GM18861 (cell line): ENCODE measurements around the gene CCDC78.

ENCODE experiments used
- ATAC-seq: cut with Tn5 transposase; IDR thresholded peaks from one replicate; pipeline ENCODE4 v1.9.1; 2021; ENCODE audit not compliant: unreplicated experiment

CCDC78 gene

GRCh38 chr16:680967-681745 is 45.1 kb downstream of the CCDC78 start:
- ATAC-seq = no peak

- no peak for ATAC-seq
These were observed 45.7 kb downstream of the CCDC78 start for GRCh38 chr16:680625-680945.

DNA sequence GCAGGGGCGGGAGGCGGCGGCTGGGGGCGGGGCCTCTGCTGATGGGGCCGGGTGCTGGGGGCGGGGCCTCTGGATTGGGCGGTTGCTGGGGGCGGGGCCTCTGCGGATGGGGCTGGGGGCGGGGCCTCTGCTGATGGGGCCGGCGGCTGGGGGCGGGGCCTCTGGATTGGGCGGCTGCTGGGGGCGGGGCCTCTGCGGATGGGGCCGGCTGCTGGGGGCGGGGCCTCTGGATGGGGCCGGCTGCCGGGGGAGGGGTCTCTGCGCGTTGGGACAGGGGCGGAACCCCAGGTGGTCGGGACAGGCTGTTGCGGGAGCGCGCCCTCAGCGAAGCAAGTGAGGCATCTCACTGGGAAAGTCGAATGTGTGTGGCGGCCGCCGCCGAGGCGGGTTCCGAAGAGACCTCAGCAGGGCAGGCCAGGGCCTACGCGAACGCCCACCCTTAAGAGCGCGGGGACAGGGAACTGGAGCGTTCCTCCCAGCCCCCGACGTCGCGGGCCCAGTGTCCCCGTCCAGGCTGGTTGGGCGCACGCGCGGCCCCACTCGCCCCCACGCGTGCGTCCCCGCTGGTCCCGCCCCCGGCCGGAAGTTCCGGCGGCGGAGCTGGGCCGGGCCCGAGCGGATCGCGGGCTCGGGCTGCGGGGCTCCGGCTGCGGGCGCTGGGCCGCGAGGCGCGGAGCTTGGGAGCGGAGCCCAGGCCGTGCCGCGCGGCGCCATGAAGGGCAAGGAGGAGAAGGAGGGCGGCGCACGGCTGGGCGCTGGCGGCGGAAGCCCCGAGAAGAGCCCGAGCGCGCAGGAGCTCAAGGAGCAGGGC is 46.2 kb downstream of the CCDC78 start, which contains the start of gene STUB1:
TSS of gene STUB1 (plus strand) at position 597 of the 811 bp plus-strand sequence. CDS start at position 713, 116 bp downstream.
- ATAC-seq = no peak

GRCh38 chr16:678858-679813 is 47.1 kb downstream of the CCDC78 start:
- no peak for ATAC-seq

GRCh38 chr16:678209-678857 is 47.9 kb downstream of the CCDC78 start:
- no peak for ATAC-seq

GRCh38 chr16:677316-678190 is 48.7 kb downstream of the CCDC78 start:
- no peak for ATAC-seq

DNA sequence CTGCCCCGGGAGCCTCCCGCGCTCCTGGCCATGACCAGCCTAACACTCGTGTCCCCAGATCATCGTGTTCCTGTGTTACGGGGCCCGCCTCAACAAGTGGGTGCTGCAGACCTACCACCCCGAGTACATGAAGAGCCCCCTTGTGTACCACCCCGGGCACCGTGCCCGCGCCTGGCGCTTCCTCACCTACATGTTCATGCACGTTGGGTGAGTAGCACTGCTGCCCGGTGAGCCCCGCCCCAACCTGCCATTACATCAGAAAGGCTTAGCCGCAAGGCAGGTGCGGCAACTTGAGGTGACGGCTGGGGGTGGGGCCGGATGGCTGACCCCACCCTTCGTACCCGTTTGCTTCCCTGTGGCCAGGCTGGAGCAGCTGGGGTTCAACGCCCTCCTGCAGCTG is 49.3 kb downstream of the CCDC78 start:
- no peak for ATAC-seq

GRCh38 chr16:676565-676902 is 49.7 kb downstream of the CCDC78 start:
- ATAC-seq = no peak

- ATAC-seq = no peak
These were observed 50.2 kb downstream of the CCDC78 start for GRCh38 chr16:675884-676564.

DNA sequence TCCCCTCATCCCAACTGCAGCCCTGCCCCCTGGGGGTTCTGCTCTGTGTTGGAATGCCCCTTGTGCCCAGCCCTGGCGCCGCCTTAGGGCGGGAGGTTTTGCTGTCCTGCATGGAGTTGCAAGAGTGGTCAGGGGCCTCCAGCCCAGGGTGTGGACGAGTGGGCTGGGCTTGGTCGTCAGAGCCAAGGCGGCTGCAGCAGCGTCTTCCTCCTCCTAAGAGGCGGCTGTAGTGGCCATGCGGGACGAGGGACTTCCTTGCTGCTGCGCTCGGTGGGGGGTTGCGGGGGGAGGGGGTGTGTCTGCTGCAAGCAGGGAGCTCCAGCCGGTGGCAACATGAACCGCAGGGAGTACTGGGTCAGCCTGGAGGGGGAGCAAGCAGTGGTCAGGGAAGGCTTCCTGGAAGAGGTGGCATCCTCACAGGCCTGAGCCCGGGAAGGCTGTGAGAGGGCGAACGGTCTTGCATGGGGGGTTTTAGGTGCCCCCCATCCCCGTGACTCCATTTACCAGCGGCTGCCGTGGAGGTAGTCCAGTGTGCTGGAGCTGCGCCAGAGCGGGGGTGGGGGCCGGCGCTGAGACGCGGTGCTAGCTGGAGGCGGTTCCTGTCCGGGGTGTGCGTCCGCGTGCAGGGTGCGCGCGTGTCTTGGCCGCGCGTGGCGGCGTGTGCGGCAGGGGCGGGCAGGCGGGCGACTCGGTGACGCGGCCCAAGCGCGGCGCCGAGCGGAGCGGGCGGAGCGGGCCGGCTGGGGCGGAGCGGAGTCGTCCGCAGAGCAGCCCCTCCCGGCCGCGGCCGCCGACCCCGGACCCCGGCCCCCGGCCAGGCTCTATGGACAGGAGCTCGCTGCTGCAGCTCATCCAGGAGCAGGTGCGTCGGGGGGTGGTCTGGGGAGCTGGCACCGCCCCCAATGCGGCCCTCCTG is 51.0 kb downstream of the CCDC78 start, which contains the start of gene RHBDL1:
TSS of gene RHBDL1 (plus strand) at position 704 of the 916 bp plus-strand sequence. CDS start at position 824, 120 bp downstream.
- no peak for ATAC-seq

GRCh38 chr16:674214-674881 is 51.9 kb downstream of the CCDC78 start:
- ATAC-seq = no peak

DNA sequence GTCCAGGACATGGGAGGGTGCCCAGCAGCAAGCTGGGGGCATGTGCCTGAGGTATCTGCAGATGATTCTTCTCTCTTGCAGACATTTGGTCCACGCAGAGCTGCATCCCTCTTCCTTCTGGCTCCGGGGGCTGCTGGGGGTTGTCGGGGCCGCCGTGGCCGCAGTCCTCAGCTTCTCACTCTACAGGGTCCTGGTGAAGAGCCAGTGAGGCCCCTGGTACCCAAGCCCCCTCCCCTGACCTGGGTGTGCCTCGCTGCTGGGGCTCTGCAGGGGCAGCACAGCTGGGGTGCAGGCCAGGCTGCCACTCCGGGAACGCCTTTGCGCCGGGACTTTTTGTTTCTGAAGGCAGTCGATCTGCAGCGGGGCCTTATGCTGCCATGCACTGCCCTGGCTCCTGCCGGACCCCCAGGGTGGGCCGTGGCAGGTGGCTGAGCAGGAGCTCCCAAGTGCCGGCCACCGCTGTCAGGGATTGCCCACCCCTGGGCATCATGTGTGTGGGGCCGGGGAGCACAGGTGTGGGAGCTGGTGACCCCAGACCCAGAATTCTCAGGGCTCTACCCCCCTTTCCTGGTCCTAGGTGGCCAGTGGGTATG is 52.7 kb downstream of the CCDC78 start:
- ATAC-seq = no peak

DNA sequence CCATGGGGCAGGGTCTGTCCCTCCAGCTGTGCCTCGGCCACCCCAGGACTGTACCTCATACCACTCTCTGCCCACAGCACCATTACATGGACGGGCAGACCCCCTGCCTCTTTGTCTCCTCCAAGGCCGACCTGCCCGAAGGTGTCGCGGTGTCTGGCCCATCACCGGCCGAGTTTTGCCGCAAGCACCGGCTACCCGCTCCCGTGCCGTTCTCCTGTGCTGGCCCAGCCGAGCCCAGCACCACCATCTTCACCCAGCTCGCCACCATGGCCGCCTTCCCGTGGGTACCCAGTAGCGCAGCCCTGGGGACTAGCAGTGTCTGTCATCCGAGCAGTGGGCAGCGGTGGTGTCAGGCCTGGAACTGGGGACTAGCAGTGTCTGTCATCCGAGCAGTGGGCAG is 53.4 kb downstream of the CCDC78 start:
- no peak for ATAC-seq
